NCI-H128 (cell line): ENCODE measurements around the gene RNF133.

Source experiments
- DNase-seq: peaks from one replicate; lab custom pipeline; 2025; ENCODE audit not compliant: unreplicated experiment; lab: John Stamatoyannopoulos, UW

The RNF133 gene, protein sequence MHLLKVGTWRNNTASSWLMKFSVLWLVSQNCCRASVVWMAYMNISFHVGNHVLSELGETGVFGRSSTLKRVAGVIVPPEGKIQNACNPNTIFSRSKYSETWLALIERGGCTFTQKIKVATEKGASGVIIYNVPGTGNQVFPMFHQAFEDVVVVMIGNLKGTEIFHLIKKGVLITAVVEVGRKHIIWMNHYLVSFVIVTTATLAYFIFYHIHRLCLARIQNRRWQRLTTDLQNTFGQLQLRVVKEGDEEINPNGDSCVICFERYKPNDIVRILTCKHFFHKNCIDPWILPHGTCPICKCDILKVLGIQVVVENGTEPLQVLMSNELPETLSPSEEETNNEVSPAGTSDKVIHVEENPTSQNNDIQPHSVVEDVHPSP

DNA sequence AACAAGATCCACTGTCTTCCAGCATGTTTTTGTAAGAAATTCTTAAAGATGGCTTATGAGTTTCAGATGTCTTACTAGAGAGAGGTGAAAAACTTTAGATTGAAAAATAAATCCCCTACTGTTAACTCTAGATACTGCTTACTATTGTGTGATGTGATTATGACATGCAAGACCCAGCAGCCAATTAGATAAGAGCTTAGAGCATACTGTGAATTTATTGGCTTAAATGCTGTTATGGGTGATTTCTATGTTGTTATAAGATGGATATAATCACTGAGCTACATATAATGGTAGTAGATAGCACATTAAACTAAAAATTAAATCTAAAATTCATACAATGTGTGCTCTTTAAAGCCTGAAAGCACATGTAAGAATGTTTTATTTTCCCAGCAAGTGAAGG is at the start of gene RNF133:
Gene RNF133, minus strand, starts transcription at position 101 of the 400 bp plus-strand sequence. CDS start 199 bp downstream, outside the sequence.
- DNase-seq, result no peak

DNA sequence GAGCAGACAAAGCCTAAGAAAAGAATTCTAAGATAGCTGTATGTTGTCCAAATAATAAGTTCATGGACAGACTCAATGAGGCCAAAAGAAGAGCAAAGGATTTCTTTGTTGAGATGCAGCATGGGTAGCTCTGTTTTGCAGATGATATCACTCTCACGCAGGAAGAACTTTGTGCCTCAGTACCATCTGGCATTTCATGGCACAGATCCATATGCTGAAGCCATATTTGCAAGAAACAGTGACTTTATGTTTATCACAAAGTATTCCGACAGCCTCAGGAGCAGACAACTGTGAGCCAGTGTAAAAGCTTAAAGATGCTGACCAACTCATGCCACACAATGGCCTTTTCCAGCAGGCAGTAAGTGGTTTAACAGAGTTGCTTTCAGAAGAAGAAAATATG is 49.3 kb upstream of the RNF133 start:
- no peak for DNase-seq

DNA sequence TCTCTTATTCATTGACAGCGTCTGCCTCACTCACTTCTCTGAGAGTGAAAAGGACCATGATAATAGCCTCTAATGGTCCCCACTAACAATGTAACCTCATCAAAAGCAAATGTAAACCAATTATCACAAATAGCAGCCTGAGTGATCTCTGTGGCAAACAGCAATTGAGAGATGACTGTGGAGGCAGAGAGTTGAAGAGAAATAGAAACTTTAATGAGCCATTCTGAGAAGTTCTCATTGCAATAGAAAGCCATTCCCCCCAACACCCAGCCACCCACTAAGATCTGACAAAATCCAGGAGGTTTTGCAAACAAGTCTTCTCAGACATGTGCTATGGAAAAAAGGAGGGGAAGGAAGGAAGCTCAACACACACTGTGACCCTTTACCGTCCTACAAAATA is 48.0 kb upstream of the RNF133 start:
- no peak for DNase-seq

DNA sequence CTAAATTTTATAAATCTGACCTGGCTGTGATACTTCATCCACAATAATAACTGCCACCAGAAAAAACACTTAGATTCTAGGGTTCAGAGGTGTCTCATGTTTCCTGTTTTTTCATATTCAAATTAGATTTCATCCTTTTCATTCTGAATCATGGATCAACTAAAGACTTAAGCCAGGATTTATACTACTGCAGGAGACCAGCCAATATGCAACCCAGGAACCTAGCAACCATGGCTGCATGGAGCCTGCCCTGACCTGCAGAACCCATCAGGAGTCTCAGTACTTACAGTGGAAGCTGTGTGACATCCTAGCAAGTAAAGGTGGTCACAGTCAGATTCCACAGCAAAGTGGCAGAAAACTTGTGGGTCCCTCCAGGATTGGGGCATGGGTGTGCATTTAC is 44.3 kb upstream of the RNF133 start:
- DNase-seq, result no peak

DNA sequence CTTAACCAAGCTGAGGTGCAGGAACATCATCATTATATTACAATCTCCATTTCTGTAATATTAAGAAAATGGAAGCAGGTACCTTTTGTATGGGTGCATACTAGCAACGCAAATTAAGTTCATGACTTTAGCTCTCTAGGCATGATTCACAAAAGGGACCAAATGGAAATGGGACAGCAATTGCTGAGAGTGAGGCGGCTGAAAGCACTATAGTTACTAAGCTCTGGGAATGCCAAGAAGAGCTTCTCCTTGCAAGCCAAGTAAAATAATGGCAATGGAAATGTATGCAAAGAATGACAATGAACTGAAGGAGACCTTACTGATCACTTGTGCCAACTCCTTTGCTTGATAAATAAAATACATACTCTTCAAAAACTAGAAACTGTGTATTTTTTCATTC is 40.0 kb upstream of the RNF133 start:
- DNase-seq, result no peak

DNA sequence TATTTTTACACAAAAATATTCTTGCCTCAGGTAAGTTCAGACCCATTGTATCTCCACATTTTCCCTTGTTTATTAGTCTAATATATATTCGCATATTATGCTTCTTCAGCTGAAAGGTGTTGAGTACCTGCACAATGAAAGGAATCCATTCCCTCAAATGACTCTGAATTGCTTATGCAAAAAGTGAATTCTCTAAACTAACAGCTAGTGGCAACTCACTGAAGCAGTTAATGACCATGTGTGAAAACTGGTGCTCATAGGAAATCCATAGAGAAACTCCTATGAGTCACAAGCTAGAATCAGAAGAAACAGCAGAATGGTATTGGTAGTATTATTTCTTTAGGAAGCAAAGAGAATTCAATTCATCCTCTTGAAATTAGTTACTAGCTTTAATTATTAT is 37.3 kb upstream of the RNF133 start:
- DNase-seq, result no peak

DNA sequence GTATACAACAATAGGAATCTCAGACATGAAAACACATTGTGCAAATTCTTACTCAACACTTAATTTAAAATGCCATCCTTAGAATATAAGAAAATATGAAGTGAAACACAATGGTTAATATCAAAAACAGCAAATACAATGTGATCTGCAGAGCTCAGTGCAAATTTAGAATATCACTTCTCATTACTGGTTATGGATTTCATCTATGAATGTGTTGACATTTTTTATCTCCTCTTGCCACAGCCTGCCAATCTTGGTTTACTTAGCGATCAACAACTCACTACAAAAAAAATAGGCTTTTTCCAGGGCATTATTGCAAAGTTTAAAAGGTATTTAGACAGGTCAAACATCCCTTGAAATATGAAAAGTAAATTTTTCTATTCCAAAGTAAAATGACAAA is 28.8 kb upstream of the RNF133 start:
- no peak for DNase-seq

DNA sequence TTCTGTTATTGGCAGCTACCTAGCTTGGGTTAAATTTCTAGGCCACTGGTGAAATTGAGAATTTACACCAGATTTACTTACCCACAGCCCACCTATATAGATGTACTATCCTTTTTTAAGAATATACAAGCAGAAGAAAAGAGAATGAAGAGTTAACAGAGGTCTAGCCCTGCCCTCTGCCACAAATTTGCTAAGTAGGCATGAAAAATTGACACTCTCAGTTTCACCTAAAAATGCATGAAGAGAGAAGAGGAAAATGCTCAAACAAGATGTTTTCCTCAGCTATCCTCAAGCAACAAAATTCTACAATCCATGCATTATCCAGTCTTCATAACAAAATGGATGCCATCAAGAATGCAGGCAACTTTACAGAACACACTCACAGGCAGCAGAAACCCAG is 28.4 kb upstream of the RNF133 start:
- no peak for DNase-seq

DNA sequence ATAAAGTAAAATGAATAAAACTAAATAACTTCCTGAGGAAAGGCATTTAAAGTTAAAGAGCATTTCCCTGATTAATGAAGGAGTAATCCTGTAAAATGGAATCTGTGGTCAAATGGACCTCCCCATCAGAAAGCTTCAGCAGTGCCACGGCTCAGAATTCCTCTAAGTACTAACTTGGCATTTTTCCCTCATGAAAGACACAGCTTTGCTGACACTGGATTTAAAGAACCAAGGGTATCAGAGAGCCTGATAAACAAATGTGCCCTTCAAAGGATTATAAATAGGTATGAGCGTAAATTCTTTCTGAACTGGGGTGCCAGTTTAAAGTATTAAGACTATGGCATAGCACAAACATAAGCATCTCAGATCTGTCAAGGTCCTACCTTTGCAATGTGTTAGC is 28.0 kb upstream of the RNF133 start:
- DNase-seq, result no peak

DNA sequence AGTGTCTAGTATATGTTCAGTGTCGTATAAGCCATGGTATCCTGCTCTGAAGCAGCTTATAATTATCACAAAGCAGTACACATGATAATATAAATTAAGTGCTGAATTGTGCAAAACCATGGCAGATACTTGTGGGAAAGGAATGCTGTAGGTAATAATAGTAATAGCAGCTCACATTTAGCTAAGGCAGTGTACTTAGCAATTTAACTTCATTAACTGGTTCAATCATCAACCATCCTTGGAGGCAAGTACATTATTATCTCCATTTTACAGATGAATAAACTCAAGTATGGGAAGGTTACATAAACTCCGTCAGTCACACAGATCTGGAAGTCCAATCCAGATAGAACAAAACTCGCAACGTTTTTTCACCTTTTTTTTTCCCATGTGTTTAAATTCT is 25.4 kb upstream of the RNF133 start:
- DNase-seq, result no peak

DNA sequence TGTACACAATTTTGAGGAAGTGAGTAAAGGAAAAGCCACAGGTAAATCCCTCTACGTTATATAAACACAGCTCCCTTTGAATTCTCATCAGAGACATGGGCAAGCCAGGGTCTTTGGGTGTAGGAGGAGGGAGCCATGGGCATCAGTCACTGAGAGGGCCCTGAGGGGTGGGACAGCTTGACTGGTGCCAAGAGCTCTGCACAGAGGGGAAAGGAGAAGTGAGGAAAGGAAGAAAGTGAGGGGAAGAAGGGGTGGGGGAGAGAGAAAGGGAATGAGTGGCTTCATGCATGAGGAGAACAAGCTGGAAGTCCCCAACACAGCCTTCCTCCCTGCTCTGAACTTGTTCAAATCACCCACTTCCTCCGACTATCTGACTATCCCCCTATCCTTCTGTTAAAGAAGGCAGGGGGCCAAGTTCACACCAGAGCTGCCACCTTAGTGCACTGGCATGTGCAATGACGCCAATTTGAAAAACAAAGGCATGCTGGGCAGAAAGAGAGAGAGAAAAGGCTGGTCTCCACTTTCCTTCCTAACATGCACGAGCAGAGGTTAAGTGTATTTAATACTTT is 20.2 kb upstream of the RNF133 start:
- DNase-seq, result no peak

DNA sequence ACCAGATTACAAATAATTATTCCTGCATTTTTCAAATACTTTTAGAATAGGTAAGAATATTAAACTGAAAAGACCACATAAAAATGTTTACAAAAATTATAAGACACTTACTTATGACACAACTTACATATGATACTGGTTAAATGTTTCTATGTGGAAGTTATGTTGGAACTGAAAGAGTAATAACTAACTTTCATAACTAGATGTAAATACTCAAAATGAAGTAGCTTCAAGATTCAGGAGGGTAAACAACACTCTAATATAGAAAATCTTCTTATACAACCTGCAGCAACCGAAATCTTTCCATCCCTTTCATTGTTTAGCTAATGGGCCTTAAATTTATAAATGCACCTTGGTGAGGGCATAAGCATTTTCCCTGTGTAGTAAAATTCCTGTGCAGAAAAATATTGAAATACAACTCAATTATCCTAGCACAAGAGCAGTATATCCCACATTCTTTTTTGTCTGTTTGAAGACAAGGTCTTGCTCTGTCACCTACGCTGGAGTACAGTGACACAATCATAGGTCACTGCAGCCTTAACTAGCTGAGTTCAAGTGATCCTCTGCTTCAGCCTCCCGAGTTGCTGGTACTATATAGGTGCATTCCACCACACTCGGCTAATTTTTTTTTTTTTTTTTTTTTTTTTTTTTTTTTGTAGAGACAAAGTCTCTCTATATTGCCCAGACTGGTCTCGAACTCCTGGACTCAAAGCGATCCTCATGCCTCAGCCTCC is 18.6 kb upstream of the RNF133 start:
- DNase-seq, result no peak

DNA sequence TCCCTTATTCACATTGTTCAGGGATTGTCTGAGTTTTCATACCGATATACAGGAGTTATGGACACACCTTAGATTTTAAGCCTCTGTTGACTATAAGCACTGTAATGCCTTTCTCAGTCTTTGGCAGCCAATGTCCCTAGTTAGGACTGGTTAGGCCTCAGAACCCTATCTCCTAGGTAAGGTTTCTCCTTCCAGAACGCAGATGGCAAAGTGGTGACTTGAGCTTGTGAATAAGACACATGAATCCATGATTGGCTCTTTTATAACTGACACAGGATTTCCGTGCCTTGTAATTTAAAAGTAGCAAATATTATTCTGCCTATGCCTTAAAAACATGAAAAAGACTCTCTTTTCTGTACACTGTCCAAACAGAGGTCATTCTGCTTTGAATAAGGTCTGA is 16.3 kb upstream of the RNF133 start:
- no peak for DNase-seq

DNA sequence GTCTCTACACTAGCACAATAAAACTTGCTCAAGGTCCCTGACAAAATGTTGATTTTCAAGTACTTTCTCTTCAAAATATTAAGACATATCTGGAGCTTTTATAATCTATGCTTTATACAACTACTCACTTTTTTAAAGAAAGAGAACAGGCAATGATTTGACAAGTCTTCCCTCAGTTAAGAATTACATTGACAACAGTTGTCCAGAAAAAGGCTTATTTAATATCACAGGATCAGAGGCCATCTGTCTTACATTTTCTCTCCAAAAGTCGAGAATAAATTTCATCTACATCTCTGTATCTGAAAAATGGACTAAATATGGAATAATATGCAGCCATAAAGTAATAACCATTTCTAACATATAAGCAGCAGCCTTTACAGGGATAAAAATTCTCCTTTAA is 12.0 kb upstream of the RNF133 start:
- DNase-seq, result no peak

DNA sequence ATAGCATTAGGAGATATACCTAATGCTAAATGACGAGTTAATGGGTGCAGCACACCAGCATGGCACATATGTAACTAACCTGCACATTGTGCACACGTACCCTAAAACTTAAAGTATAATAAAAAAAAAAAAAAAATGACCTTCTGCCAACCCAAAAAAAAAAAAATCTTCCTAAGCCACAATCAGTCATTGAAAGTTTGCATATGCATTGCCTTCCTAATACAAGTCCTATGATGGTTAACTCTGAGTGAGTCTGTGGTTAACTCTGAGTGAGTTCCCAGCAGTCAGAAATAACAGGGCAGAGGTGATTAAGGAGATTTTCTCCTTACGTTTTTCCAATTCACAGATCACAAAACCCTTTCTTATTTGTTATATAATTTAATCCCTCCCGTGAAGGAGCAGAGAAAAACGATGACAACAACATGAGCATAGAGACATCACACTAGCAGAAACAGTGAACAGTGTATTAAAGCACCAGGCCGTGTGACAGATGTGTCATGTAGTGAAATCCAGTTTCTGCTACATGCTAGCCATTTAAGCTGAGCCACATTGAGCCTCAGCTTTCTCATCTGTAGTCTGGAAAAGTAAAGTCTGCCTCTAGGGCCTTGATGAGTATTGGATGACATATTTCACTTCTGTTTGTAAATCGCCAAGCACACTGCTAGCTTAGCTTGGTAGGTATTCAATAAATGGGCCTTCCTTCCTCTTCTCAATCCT is 11.2 kb upstream of the RNF133 start:
- DNase-seq, result no peak

DNA sequence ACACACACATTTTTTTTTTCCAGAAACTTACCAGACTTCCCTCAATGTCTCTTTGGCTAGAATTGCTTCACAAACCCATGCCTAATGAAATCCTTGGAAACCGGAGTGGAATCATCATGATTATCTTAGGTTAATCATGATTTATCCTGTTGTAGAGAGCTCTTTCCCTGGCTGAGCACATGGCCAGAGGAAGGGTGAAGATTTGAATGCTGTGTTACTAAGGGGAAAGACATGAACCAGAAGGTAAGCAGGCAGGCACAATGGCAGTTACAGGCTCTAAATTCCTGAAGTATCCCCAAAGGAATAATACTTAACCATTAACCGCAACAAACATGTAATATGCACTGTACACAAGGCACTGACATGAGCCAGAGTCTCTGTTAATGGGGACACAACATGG is 7.9 kb upstream of the RNF133 start:
- no peak for DNase-seq

DNA sequence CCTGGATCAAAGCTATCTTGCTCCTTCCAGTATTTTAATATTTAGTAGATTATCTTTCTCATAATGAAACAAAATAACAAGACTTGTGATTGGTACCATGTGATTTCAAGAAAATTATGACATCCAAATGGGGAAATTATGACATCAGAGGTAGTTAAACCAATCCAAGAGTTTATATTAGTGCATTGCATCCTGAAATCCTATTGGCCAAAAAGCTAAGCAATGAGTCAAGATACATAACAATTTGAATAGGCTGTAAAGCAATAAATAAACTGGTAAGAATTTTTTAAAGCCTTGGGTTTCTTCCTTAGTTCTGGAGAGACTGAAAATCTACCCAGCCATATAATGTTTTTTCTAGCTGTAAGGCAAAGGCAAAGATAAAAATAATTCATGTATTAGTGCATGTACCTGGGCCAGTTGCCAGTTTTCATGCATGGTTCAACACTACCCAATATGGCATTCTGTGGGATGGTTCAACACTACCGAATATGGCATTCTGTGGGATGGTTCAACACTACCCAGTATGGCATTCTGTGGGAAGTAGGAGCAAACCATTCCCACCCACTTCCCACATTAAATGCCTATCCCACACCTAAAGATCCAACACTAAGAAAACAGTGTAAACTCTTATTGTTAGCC is 4.1 kb upstream of the RNF133 start, which contains the start of gene RNF148:
Gene RNF148, minus strand, starts transcription at position 51 of the 639 bp plus-strand sequence. CDS start 172 bp downstream, outside the sequence.
- no peak for DNase-seq

DNA sequence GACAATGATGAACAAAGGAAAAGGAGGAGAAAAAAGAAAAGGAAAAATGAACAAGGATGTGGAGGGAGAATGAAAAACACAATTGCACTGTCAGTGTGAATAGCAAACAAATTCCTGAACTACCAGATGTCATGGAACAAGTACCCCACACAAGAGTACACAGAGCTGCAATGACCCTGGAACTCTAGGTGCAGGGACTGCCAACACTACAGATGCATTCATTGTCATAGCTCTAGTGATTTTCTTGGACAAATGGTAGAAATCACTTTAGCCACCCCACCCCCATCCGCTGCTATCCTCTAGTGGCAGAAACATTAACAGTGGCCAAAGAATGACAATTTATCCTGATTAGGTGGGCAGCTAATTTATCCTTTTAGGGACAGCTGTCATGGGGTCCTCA is 3.1 kb downstream of the RNF133 start:
- no peak for DNase-seq

DNA sequence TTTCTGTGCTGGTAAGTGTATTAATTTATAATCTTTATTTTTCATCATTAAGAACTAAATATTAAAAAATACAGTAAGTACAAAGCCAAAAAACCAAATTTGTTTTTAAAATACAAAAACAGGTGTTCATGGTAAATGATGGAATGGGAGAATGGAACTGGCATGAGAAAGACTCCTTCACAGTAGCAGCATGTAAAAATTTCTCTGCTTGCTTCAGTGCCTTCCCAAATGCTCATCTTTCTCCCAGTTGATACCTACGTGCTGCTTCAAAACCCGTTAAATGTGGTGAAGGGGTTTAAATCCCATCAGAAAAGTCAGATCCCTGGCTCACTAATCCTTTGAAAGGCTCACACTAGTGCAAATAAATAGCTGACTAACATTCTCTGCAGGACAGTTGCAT is 4.2 kb downstream of the RNF133 start:
- DNase-seq, result no peak

DNA sequence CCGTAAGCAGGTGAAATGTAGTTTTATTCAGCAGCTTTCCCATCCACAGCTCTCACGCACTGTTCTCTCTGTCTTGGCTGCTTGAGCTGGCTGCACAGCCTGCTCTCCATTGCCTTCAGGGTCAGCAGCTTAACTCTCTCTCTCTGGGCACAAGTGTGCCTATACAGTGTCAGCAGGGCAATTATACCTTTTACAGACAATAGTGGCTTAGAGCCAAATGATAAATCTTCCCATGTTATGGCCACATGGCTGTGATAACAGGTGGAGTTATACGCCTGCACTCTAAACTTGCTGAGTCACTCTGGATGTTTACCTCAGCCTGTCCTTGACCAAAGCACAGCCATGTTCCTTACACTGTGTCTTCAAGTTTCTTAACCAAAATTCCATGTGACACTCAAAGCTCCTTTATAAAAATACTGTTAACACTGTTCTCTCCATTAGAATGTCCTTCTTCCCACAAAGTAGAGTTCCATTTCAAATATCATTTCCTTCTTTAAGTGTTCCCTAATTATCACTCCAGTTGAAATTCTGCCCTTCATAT is 6.1 kb downstream of the RNF133 start:
- DNase-seq, result no peak
